ENCODE data around the gene ZNF550. TPM values are rescaled to one million over a fixed set of nuclear protein-coding genes. Genes with fewer than 3 reads are reported as not detected.
A peak's percentile ranks its signal among the peaks of the same experiment; 100 is the strongest.

The ZNF550 gene
- 10 to 100 TPM; 11.8 to 12.5 TPM for total RNA-seq

GRCh38 chr19:57559404-57560025 is at the start of gene ZNF550:
Gene ZNF550, minus strand, starts transcription at chr19:57559863. Its CDS starts 181 bp downstream, at chr19:57559682.
- ChIA-PET CTCF (no interaction called here), POLR2A (interaction anchor here (1.0 to 2.4 kb wide), 3 partner anchors 55 to 74 kb away, joined by 4 to 6 read pairs (median 4); partner anchors contain the start of genes ZNF134, ZNF211 and ZNF773)
- peak; percentile 87 for DNase-seq
- Mint-ChIP-seq H3K9me3 (peaks cover 55% of the 10 kb centered on the region), H3K27ac (peak within 1 kb of the TSS; percentile 87), H3K4me1 (peaks cover 22% of the 10 kb centered on the region), H3K27me3 (no peaks in the 10 kb centered on the region), H3K4me3 (peak within 1 kb of the TSS; percentile 86), H3K36me3 (ENCODE audit: low read depth) (peaks cover 56% of the 10 kb centered on the region)

- Mint-ChIP-seq H3K27me3 (no peaks in the 10 kb centered on the region), H3K27ac (no peak overlapping the region), H3K4me1 (no peaks in the 10 kb centered on the region), H3K36me3 (ENCODE audit: low read depth) (peaks cover 66% of the 10 kb centered on the region), H3K4me3 (no peak overlapping the region), H3K9me3 (peaks cover 64% of the 10 kb centered on the region)
- DNase-seq, result no peak
- POLR2A ChIA-PET, result no interaction called here
- CTCF ChIA-PET, result interaction anchor here (1.2 kb wide), 1 partner anchor 141 kb away, joined by 3 read pairs; no protein-coding TSS in a partner anchor
Measured at GRCh38 chr19:57606931-57607330, 47.3 kb upstream of the ZNF550 start.

- peak within 1 kb of the TSS; percentile 81 for H3K4me3 Mint-ChIP-seq
- H3K36me3 Mint-ChIP-seq (ENCODE audit: low read depth), result peaks cover 54% of the 10 kb centered on the region
- ChIA-PET CTCF (no interaction called here), POLR2A (interaction anchor here (0.9 to 3.0 kb wide), 4 partner anchors 11 to 762 kb away, joined by 3 to 7 read pairs (median 3); partner anchors contain the start of genes ZNF134 and ZNF416)
- H3K4me1 Mint-ChIP-seq, result peaks cover 24% of the 10 kb centered on the region
- H3K27ac Mint-ChIP-seq, result peak within 1 kb of the TSS; percentile 42
- peak; percentile 89 for DNase-seq
- no peaks in the 10 kb centered on the region for H3K27me3 Mint-ChIP-seq
- peaks cover 61% of the 10 kb centered on the region for H3K9me3 Mint-ChIP-seq
Measured at GRCh38 chr19:57599761-57600383, 40.2 kb upstream of the ZNF550 start, which contains the start of gene ZNF530. Gene ZNF530, plus strand, starts transcription at chr19:57599885. Its CDS starts 4,461 bp downstream, at chr19:57604346.

- Mint-ChIP-seq H3K27me3 (no peaks in the 10 kb centered on the region), H3K36me3 (ENCODE audit: low read depth) (peaks cover 48% of the 10 kb centered on the region), H3K9me3 (peaks cover 58% of the 10 kb centered on the region), H3K27ac (peak overlapping the region; percentile 42), H3K4me3 (peak overlapping the region; percentile 81), H3K4me1 (peaks cover 24% of the 10 kb centered on the region)
- CTCF ChIA-PET, result no interaction called here
- POLR2A ChIA-PET, result interaction anchor here (0.9 to 3.0 kb wide), 3 partner anchors 15 to 763 kb away, joined by 3 to 7 read pairs (median 3); partner anchors contain the start of genes ZNF134 and ZNF416
- DNase-seq, result no peak
Measured at GRCh38 chr19:57599377-57599760, 39.7 kb upstream of the ZNF550 start.

- POLR2A ChIA-PET, result no interaction called here
- Mint-ChIP-seq H3K4me3 (no peak overlapping the region), H3K4me1 (peaks cover 17% of the 10 kb centered on the region), H3K9me3 (peaks cover 66% of the 10 kb centered on the region), H3K27me3 (no peaks in the 10 kb centered on the region), H3K36me3 (ENCODE audit: low read depth) (peaks cover 82% of the 10 kb centered on the region), H3K27ac (no peak overlapping the region)
- no peak for DNase-seq
- CTCF ChIA-PET, result no interaction called here
Measured at GRCh38 chr19:57587529-57587928, 27.9 kb upstream of the ZNF550 start.

- H3K4me1 Mint-ChIP-seq, result peaks cover 21% of the 10 kb centered on the region
Measured at GRCh38 chr19:57583521-57584416, 24.1 kb upstream of the ZNF550 start, which contains the start of gene ZIK1. Gene ZIK1, plus strand, starts transcription at chr19:57584145. Its CDS starts 212 bp downstream, at chr19:57584357.

GRCh38 chr19:57583104-57583520 is 23.4 kb upstream of the ZNF550 start:
- ChIA-PET CTCF (no interaction called here), POLR2A (no interaction called here)
- Mint-ChIP-seq H3K4me3 (peak overlapping the region; percentile 75), H3K9me3 (peaks cover 46% of the 10 kb centered on the region), H3K27me3 (no peaks in the 10 kb centered on the region), H3K36me3 (ENCODE audit: low read depth) (peaks cover 61% of the 10 kb centered on the region), H3K4me1 (peaks cover 23% of the 10 kb centered on the region), H3K27ac (no peak overlapping the region)
- no peak for DNase-seq

More at GRCh38 chr19:57583521-57584416, 24.1 kb upstream of the ZNF550 start, which contains the start of gene ZIK1:
- ChIA-PET POLR2A (no interaction called here), CTCF (no interaction called here)
- DNase-seq, result peak; percentile 89
- Mint-ChIP-seq H3K27me3 (no peaks in the 10 kb centered on the region), H3K27ac (peak within 1 kb of the TSS; percentile 59), H3K36me3 (ENCODE audit: low read depth) (peaks cover 63% of the 10 kb centered on the region), H3K9me3 (peaks cover 51% of the 10 kb centered on the region), H3K4me3 (peak within 1 kb of the TSS; percentile 75)

GRCh38 chr19:57578487-57579205 is 19.0 kb upstream of the ZNF550 start, which contains the start of gene ZNF416:
Gene ZNF416, minus strand, starts transcription at chr19:57578911. Its CDS starts 207 bp downstream, at chr19:57578704.
- POLR2A ChIA-PET, result interaction anchor here (0.6 to 1.5 kb wide), 7 partner anchors 21 to 580 kb away, joined by 3 read pairs; partner anchors contain the start of genes TRAPPC2B, ZNF134, ZNF530 and ZNF547
- peak within 1 kb of the TSS; percentile 67 for H3K27ac Mint-ChIP-seq
- peak; percentile 96 for DNase-seq
- H3K4me1 Mint-ChIP-seq, result peaks cover 24% of the 10 kb centered on the region
- H3K4me3 Mint-ChIP-seq, result peak within 1 kb of the TSS; percentile 80
- H3K36me3 Mint-ChIP-seq (ENCODE audit: low read depth), result peaks cover 67% of the 10 kb centered on the region
- H3K27me3 Mint-ChIP-seq, result no peaks in the 10 kb centered on the region
- peaks cover 60% of the 10 kb centered on the region for H3K9me3 Mint-ChIP-seq
- CTCF ChIA-PET, result interaction anchor here (0.6 to 1.4 kb wide), 3 partner anchors 78 to 424 kb away, joined by 3 to 5 read pairs (median 3); partner anchors contain the start of genes ZNF551 and ZNF606

GRCh38 chr19:57576661-57577060 is 17.0 kb upstream of the ZNF550 start:
- no peak for DNase-seq
- POLR2A ChIA-PET, result no interaction called here
- Mint-ChIP-seq H3K36me3 (ENCODE audit: low read depth) (peaks cover 77% of the 10 kb centered on the region), H3K27ac (no peak overlapping the region), H3K4me1 (peaks cover 21% of the 10 kb centered on the region), H3K9me3 (peaks cover 72% of the 10 kb centered on the region), H3K27me3 (no peaks in the 10 kb centered on the region), H3K4me3 (peak overlapping the region; percentile 48)
- CTCF ChIA-PET, result no interaction called here

- peaks cover 68% of the 10 kb centered on the region for H3K36me3 Mint-ChIP-seq (ENCODE audit: low read depth)
- no peak for DNase-seq
- H3K4me3 Mint-ChIP-seq, result no peak overlapping the region
- ChIA-PET CTCF (no interaction called here), POLR2A (no interaction called here)
- H3K27me3 Mint-ChIP-seq, result no peaks in the 10 kb centered on the region
- peaks cover 86% of the 10 kb centered on the region for H3K9me3 Mint-ChIP-seq
- H3K4me1 Mint-ChIP-seq, result peaks cover 9% of the 10 kb centered on the region
- no peak overlapping the region for H3K27ac Mint-ChIP-seq
Measured at GRCh38 chr19:57572415-57572947, 12.8 kb upstream of the ZNF550 start.

- Mint-ChIP-seq H3K4me3 (no peak overlapping the region), H3K27ac (no peak overlapping the region), H3K4me1 (no peaks in the 10 kb centered on the region), H3K27me3 (no peaks in the 10 kb centered on the region), H3K36me3 (ENCODE audit: low read depth) (peaks cover 51% of the 10 kb centered on the region), H3K9me3 (peaks cover 86% of the 10 kb centered on the region)
- CTCF ChIA-PET, result no interaction called here
- POLR2A ChIA-PET, result no interaction called here
- DNase-seq, result no peak
Measured at GRCh38 chr19:57570707-57571106, 11.0 kb upstream of the ZNF550 start.
